ENCODE measurements around the gene ZNF407. TPM values are rescaled to one million over a fixed set of nuclear protein-coding genes. Genes with fewer than 3 reads are reported as not detected.
"Not testable (repeated sequence)": the region's sequence is repeated elsewhere in the genome, so short reads cannot be mapped to it uniquely, and the experiment has no call there.

The ZNF407 gene
- total RNA-seq, 1 donor from 2014 or later, result 24.9 TPM

DNA sequence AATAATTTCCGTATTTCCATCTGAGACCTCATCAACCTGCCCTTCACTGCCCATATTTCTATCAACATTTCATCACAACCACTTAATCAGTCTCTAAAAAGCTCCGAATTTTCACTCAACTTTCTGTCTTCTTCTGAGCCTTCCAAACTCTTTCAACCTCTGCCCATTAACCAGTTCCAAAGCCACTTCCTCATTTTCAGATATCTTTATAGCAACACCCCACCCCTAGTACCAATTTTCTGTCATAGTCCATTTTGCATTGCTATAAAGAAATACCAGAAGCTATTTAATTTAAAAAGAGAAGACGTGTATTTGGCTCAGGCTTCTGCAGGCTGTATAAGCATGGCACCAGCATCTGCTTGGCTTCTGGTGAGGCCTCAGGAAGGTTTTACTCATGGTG, 504.2 kb downstream of the ZNF407 start:
- DNase-seq (ENCODE audit: low spot score in 2 of 2, unreplicated experiment in 2 of 2), result no peak
- Mint-ChIP-seq H3K9me3 (peaks cover 19% of the 10 kb centered on the region), H3K36me3 (no peaks in the 10 kb centered on the region), H3K27me3 (ENCODE audit: low read depth) (peaks cover 2% of the 10 kb centered on the region), H3K4me3 (no peak overlapping the region), H3K4me1 (peaks cover 4% of the 10 kb centered on the region), H3K27ac (no peak overlapping the region)
- TF ChIP-seq, protein P1, sequence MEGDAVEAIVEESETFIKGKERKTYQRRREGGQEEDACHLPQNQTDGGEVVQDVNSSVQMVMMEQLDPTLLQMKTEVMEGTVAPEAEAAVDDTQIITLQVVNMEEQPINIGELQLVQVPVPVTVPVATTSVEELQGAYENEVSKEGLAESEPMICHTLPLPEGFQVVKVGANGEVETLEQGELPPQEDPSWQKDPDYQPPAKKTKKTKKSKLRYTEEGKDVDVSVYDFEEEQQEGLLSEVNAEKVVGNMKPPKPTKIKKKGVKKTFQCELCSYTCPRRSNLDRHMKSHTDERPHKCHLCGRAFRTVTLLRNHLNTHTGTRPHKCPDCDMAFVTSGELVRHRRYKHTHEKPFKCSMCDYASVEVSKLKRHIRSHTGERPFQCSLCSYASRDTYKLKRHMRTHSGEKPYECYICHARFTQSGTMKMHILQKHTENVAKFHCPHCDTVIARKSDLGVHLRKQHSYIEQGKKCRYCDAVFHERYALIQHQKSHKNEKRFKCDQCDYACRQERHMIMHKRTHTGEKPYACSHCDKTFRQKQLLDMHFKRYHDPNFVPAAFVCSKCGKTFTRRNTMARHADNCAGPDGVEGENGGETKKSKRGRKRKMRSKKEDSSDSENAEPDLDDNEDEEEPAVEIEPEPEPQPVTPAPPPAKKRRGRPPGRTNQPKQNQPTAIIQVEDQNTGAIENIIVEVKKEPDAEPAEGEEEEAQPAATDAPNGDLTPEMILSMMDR (IDR thresholded peaks at IDR 0.05; ENCODE audit: unreplicated experiment), result no peak

DNA sequence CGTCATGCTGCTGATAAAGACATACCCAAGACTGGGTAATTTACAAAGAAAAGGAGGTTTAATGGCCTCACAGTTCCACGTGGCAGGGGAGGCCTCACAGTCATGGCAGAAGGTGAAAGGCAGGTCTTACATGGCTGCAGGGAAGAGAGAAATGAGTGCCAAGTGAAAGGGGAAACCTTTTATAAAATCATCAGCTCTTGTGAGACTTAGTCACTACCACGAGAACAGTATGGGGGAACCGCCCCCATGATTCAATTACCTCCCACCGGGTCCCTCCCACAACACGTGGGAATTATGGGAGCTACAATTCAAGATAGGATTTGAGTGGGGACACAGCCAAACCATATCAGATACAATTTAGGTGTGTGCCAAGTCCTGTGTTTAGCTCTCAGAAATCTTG, 506.4 kb downstream of the ZNF407 start:
- peaks cover 19% of the 10 kb centered on the region for H3K9me3 Mint-ChIP-seq
- H3K27ac Mint-ChIP-seq, H3K4me3 Mint-ChIP-seq: not testable (repeated sequence)

GRCh38 chr18:75104483-75104882, 506.8 kb downstream of the ZNF407 start:
- Mint-ChIP-seq H3K36me3 (no peaks in the 10 kb centered on the region), H3K4me1 (peaks cover 8% of the 10 kb centered on the region), H3K4me3 (no peak overlapping the region), H3K27ac (no peak overlapping the region), H3K27me3 (ENCODE audit: low read depth) (no peaks in the 10 kb centered on the region), H3K9me3 (peaks cover 18% of the 10 kb centered on the region)
- no peak for DNase-seq (ENCODE audit: low spot score in 2 of 2, unreplicated experiment in 2 of 2)
- TF ChIP-seq, protein P1 (IDR thresholded peaks at IDR 0.05; ENCODE audit: unreplicated experiment), result no peak

More for the DNA sequence above, 506.4 kb downstream of the ZNF407 start:
- not testable (repeated sequence) for DNase-seq (ENCODE audit: low spot score in 2 of 2, unreplicated experiment in 2 of 2); H3K27me3 Mint-ChIP-seq (ENCODE audit: low read depth); H3K4me1 Mint-ChIP-seq; H3K36me3 Mint-ChIP-seq

GRCh38 chr18:75105551-75106254, 508.0 kb downstream of the ZNF407 start:
- Mint-ChIP-seq H3K36me3 (no peaks in the 10 kb centered on the region), H3K27me3 (ENCODE audit: low read depth) (no peaks in the 10 kb centered on the region), H3K4me1 (peaks cover 10% of the 10 kb centered on the region), H3K27ac (no peak overlapping the region), H3K4me3 (no peak overlapping the region), H3K9me3 (peaks cover 8% of the 10 kb centered on the region)
- DNase-seq (ENCODE audit: low spot score in 2 of 2, unreplicated experiment in 2 of 2), result no peak
- TF ChIP-seq, protein P1 (IDR thresholded peaks at IDR 0.05; ENCODE audit: unreplicated experiment), result no peak

DNA sequence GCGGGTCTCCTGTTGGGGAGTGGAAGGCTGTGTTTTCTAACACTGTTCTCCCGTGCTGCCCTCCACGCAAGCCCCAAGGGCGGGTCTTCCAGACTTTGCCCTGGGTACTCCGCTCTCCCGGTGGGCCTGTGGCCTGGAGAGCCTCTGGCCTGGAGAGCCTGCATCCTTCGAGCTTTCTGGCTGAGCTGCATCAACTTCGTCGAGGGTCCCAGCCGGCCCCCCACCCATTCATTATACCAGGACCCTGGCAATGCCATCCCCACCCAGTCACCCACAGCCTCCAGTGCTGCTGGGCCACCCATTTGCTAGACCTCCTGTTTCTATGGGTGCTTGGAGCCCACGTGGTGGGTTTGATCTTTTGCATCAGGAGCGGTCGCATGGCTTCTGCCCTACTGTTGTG, 509.1 kb downstream of the ZNF407 start:
- H3K4me3 Mint-ChIP-seq, result no peak overlapping the region
- TF ChIP-seq, protein P1 (IDR thresholded peaks at IDR 0.05; ENCODE audit: unreplicated experiment), result no peak
- H3K4me1 Mint-ChIP-seq, result peaks cover 13% of the 10 kb centered on the region
- H3K9me3 Mint-ChIP-seq, result peaks cover 4% of the 10 kb centered on the region
- DNase-seq (ENCODE audit: low spot score in 2 of 2, unreplicated experiment in 2 of 2), result no peak
- H3K27me3 Mint-ChIP-seq (ENCODE audit: low read depth), result no peaks in the 10 kb centered on the region
- no peaks in the 10 kb centered on the region for H3K36me3 Mint-ChIP-seq
- H3K27ac Mint-ChIP-seq, result no peak overlapping the region

GRCh38 chr18:75107196-75107930, 509.7 kb downstream of the ZNF407 start:
- no peaks in the 10 kb centered on the region for H3K36me3 Mint-ChIP-seq
- peaks cover 14% of the 10 kb centered on the region for H3K4me1 Mint-ChIP-seq
- no peaks in the 10 kb centered on the region for H3K27me3 Mint-ChIP-seq (ENCODE audit: low read depth)
- no peak overlapping the region for H3K4me3 Mint-ChIP-seq
- no peak overlapping the region for H3K27ac Mint-ChIP-seq
- H3K9me3 Mint-ChIP-seq, result no peaks in the 10 kb centered on the region
- DNase-seq (ENCODE audit: low spot score in 2 of 2, unreplicated experiment in 2 of 2), result no peak
- TF ChIP-seq, protein P1 (IDR thresholded peaks at IDR 0.05; ENCODE audit: unreplicated experiment), result no peak

Data from mesothelial cell of epicardium (in vitro differentiated cells).